ENCODE data around the gene PRXL2A.

DNA sequence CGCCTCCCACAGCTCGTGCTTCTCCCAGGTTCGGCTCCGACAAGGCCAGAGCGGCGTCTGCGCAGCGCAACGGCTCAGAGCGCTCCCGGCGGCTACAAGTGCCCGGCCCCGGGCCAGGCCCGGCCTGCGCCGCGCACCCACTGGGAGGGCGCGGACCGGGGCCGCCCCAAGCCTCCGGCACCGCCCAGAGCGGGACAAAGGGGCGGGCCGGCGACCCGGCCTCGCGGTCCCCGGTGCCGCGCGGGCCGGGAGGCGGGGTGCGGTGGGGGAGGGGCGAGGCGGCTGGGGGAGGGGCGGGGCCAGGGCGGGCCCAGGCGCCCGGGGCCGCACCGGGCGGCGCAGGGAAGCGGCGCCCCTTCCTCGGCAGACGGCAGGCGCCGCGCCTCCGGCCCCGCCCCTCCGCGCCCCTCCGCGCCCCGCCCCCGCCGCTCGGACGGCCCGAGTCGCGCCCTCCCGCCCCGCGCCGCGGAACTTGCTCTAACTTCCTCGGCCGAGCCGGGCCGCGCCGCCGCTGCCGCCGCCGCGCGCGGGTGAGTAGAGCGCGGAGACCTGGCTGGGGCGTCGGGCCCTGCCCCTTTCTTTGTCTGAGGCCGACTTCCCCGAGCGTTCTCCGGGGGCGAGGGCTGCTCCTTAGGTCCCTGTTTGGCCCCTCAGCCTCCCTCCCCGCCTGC, 45.6 kb downstream of the PRXL2A start, which contains the start of gene TSPAN14:
- TF ChIP-seq, protein P1, sequence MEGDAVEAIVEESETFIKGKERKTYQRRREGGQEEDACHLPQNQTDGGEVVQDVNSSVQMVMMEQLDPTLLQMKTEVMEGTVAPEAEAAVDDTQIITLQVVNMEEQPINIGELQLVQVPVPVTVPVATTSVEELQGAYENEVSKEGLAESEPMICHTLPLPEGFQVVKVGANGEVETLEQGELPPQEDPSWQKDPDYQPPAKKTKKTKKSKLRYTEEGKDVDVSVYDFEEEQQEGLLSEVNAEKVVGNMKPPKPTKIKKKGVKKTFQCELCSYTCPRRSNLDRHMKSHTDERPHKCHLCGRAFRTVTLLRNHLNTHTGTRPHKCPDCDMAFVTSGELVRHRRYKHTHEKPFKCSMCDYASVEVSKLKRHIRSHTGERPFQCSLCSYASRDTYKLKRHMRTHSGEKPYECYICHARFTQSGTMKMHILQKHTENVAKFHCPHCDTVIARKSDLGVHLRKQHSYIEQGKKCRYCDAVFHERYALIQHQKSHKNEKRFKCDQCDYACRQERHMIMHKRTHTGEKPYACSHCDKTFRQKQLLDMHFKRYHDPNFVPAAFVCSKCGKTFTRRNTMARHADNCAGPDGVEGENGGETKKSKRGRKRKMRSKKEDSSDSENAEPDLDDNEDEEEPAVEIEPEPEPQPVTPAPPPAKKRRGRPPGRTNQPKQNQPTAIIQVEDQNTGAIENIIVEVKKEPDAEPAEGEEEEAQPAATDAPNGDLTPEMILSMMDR (IDR thresholded peaks at IDR 0.05) = no peak
- peak; percentile 58 for TF ChIP-seq POLR2A (IDR thresholded peaks at IDR 0.05)
